CD4-positive, alpha-beta T cell treated with Interleukin-21 for 1 hour (primary cell): ENCODE measurements around the gene GRIN2C.

Source experiments
- DNase-seq: peaks from one replicate; pipeline ENCODE4 v3.0.0-alpha.2; 2020

Gene GRIN2C

GRCh38 chr17:74796211-74796610, 63.5 kb downstream of the GRIN2C start:
- DNase-seq = no peak

DNA sequence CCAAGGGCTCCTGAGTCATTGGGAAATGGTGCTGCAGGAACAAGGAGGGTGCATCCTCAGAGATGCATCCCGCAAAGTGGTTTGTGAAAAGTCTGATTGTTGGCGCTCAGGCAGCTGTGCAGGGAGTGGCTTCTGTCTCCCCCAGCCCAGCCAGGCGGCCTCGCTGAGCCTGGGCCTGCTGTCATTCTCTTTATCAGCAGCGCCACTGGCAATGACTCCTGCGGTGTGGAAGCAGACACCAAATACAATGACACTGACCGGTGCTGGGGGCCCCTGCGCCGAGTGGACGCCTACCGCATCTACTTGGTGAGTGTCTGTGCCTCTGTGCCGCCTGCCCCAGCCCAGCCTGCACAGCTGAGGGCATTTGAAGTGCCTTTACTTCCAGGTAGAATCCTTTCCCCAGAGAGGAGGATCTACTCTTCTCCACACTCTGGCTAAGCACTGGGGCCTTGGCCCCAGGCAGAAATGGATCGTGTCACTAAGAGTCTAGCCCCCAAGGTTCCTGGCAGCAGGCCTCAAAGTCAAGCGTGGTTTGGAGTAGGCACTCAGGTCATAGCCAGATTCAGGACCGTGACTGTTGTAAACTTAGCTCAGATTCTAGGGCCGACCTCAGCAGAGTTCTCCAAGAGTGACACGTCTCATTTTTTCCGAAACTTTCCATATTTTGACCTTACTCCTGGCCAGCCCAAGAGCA, 64.2 kb downstream of the GRIN2C start:
- no peak for DNase-seq

GRCh38 chr17:74792586-74793105, 67.0 kb downstream of the GRIN2C start:
- no peak for DNase-seq
